Progenitor cell of endocrine pancreas (in vitro differentiated cells): ENCODE measurements around the gene ZNF57. TPM values are rescaled to one million over a fixed set of nuclear protein-coding genes. Genes with fewer than 3 reads are reported as not detected.
"Not testable (repeated sequence)": the region's sequence is repeated elsewhere in the genome, so short reads cannot be mapped to it uniquely, and the experiment has no call there.

Source experiments
- DNase-seq: peaks from one replicate; pipeline ENCODE4 v3.0.0; 2021; ENCODE audit warnings: low spot score; ENCODE audit not compliant: unreplicated experiment
- H3K27ac Mint-ChIP-seq: 2 replicates; pipeline ENCODE4 v1.8.0; 2021; ENCODE audit warnings: mild to moderate bottlenecking, moderate library complexity, mixed read lengths
- H3K27me3 Mint-ChIP-seq: 2 replicates; pipeline ENCODE4 v1.8.0; 2021; ENCODE audit warnings: mixed read lengths
- H3K36me3 Mint-ChIP-seq: 2 replicates; pipeline ENCODE4 v1.8.0; 2022; ENCODE audit warnings: mixed read lengths; ENCODE audit not compliant: insufficient read depth
- H3K4me1 Mint-ChIP-seq: 2 replicates; pipeline ENCODE4 v1.8.0; 2021; ENCODE audit warnings: low read depth, mixed read lengths
- H3K4me3 Mint-ChIP-seq: 2 replicates; pipeline ENCODE4 v1.8.0; 2021; ENCODE audit warnings: low read depth, mild to moderate bottlenecking, moderate library complexity, mixed read lengths
- H3K9me3 Mint-ChIP-seq: 2 replicates; pipeline ENCODE4 v1.8.0; 2021; ENCODE audit warnings: low read depth, mixed read lengths
- total RNA-seq: library from RNA; stranded (reverse); gene quantifications from 2 replicates; pipeline ENCODE4 v1.2.1, GENCODE V29; 2021
- TF ChIP-seq, protein P1 (sequence below): fragments of 200-600 bp; sonication (generic); IDR thresholded peaks from one replicate; pipeline ENCODE4 v1.5.0; 2021; ENCODE audit warnings: antibody characterized with exemption, mild to moderate bottlenecking; ENCODE audit not compliant: unreplicated experiment

ZNF57 gene
- total RNA-seq, 1 donor from 2014 or later: 3.8 TPM

DNA sequence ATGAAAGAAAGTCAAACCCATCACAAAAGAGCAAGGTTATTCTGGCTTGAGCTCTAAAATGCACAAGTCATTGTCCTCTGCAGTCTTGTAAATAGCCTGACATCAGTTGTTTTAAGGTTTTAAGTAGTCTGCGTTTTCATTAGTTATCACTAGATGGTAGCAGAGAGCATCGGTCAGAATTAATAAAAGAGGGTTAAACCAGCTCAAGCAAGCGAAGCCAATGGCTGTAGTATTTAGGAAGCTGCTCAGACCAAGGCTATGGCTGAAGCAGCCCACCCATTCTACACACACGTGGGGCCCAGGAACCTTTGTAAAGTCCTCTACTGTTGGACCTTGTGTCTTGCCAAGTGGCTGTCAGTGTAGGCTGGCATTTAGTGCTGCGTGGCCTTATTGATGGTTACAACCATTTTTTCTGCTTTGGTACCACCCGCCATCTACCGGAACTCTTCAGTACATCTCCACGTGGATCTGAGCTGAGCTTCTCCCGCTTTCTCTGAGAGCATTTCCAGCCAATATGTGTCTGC lies 13.3 kb upstream of the ZNF57 start:
- Mint-ChIP-seq H3K27me3 (peaks cover 3% of the 10 kb centered on the region), H3K36me3 (no peaks in the 10 kb centered on the region), H3K4me1 (no peaks in the 10 kb centered on the region), H3K9me3 (peaks cover 6% of the 10 kb centered on the region), H3K4me3 (no peak overlapping the region), H3K27ac (no peak overlapping the region)
- TF ChIP-seq, protein P1, sequence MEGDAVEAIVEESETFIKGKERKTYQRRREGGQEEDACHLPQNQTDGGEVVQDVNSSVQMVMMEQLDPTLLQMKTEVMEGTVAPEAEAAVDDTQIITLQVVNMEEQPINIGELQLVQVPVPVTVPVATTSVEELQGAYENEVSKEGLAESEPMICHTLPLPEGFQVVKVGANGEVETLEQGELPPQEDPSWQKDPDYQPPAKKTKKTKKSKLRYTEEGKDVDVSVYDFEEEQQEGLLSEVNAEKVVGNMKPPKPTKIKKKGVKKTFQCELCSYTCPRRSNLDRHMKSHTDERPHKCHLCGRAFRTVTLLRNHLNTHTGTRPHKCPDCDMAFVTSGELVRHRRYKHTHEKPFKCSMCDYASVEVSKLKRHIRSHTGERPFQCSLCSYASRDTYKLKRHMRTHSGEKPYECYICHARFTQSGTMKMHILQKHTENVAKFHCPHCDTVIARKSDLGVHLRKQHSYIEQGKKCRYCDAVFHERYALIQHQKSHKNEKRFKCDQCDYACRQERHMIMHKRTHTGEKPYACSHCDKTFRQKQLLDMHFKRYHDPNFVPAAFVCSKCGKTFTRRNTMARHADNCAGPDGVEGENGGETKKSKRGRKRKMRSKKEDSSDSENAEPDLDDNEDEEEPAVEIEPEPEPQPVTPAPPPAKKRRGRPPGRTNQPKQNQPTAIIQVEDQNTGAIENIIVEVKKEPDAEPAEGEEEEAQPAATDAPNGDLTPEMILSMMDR: peak; percentile 62
- no peak for DNase-seq

DNA sequence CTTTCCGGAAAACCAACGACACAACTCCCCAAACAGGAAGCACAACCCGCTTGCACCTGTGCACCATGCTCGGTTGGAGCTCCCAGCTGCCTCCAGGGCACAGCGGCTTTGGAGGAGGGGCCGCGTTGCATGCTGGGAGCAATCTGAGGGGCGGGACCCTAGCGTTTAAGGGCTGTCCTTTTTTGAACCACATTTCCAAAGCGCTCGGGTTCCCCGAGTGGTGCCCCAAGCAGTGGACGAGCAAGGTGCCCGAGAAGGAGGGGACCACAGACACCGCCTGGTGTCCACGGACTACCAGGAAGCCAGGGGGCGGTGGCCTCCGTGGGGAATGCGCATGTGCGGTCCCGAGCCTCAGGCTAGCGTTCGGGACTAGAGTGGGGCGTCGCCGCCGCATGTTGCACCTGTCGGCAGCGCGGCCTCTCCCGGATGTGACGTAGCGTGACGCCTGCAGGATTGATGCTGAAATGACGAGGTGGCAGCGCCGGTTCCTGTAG lies 11.9 kb upstream of the ZNF57 start:
- Mint-ChIP-seq H3K27ac (no peak overlapping the region), H3K9me3 (peaks cover 1% of the 10 kb centered on the region), H3K27me3 (peaks cover 3% of the 10 kb centered on the region), H3K4me1 (no peaks in the 10 kb centered on the region), H3K36me3 (no peaks in the 10 kb centered on the region), H3K4me3 (no peak overlapping the region)
- DNase-seq: no peak
- TF ChIP-seq, protein P1: no peak

DNA sequence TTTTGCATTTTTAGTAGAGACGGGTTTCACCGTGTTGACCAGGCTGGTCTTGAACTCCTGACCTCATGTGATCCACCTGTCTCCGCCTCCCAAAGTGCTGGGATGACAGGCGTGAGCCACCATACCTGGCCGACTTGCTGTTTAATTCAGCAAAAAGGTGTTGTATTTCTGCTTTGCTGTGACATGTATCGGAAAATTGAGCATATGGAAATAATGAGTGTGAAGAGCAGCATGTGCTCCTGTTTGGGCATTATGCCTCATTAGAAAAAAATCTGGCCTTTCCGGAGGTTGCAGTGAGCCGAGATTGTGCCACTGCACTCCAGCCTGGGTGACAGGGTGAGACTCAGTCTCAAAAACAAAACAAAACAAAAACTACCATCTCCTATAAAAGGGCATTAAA lies 10.2 kb upstream of the ZNF57 start:
- not testable (repeated sequence) for H3K4me3 Mint-ChIP-seq, H3K27ac Mint-ChIP-seq, H3K9me3 Mint-ChIP-seq, H3K27me3 Mint-ChIP-seq, H3K4me1 Mint-ChIP-seq, DNase-seq, H3K36me3 Mint-ChIP-seq

DNA sequence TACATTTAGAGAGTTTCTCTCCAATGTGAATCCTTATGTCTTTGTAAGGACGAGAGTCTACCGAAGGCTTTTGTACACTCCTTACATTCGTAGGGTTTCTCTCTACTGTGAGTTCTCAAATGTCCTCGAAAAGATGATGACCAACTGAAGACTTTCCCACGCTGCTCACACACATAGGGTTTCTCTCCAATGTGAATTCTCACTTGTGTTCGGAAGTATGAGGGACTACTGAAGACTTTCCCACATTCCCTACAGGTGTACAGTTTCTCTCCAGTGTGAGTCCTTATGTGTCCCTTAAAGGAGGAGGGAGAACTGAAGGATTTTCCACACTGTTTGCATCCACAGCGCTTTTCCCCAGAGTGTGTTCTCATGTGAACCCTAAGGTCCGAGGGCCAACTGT lies 4.0 kb upstream of the ZNF57 start:
- Mint-ChIP-seq H3K4me3 (no peak overlapping the region), H3K27me3 (no peaks in the 10 kb centered on the region), H3K27ac (no peak overlapping the region), H3K4me1 (peaks cover 4% of the 10 kb centered on the region), H3K36me3 (peaks cover 3% of the 10 kb centered on the region), H3K9me3 (peaks cover 14% of the 10 kb centered on the region)
- DNase-seq: no peak
- TF ChIP-seq, protein P1: no peak

- Mint-ChIP-seq H3K27ac (no peak overlapping the region), H3K4me3 (peak overlapping the region; percentile 20), H3K36me3 (peaks cover 1% of the 10 kb centered on the region), H3K27me3 (no peaks in the 10 kb centered on the region), H3K4me1 (peaks cover 5% of the 10 kb centered on the region), H3K9me3 (peaks cover 3% of the 10 kb centered on the region)
- TF ChIP-seq, protein P1: no peak
- no peak for DNase-seq
Measured at GRCh38 chr19:2902590-2903218, 2.0 kb downstream of the ZNF57 start.

DNA sequence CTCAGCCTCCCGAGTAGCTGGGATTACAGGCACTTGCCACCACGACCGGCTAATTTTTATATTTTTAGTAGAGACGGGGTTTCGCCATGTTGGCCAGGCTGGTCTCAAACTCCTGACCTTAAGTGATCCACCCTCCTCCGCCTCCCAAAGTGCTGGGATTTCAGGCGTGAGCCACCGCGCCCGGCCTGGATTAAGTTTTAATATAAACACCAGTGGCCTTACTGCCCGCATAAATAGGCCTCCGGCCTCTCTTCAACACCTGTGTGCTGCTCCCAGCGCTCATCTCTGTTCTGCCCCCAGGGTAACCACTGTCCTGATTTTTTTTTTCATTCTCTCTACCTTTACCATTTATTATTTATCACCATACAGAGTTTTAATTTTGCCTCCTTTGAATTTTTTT lies 2.6 kb downstream of the ZNF57 start:
- not testable (repeated sequence) for H3K9me3 Mint-ChIP-seq, H3K4me3 Mint-ChIP-seq, H3K27me3 Mint-ChIP-seq, H3K36me3 Mint-ChIP-seq, DNase-seq, H3K4me1 Mint-ChIP-seq, H3K27ac Mint-ChIP-seq
